SK-N-SH (cell line): Measurements from ENCODE around the gene STK4. TPM values are rescaled to one million over a fixed set of nuclear protein-coding genes. Genes with fewer than 3 reads are reported as not detected.

Experiments used
- CTCF ChIA-PET: fragments of 300-600, 350-600 bp; formaldehyde crosslinking; extraction: SDS; loops from one replicate; lab custom pipeline; 2021; lab: Yijun Ruan, JAX
- POLR2A ChIA-PET: fragments of 350-600 bp; sonication (Branson Sonifier 250); formaldehyde crosslinking; extraction: SDS; loops from one replicate; lab custom pipeline; 2020; ENCODE audit warnings: antibody characterized with exemption, inconsistent platforms; lab: Yijun Ruan, JAX
- DNase-seq: peaks from one replicate; pipeline ENCODE4 v3.0.0; 2012
- H2AFZ ChIP-seq: fragments of 200-600 bp; sonication (generic); 2 replicates; pipeline ENCODE4 v1.8.1; 2016; ENCODE audit warnings: antibody characterized with exemption, mild to moderate bottlenecking, low read depth
- H3F3A ChIP-seq: fragments of 200-600 bp; sonication (generic); replicated peaks from 2 replicates; pipeline ENCODE3; 2016; ENCODE audit warnings: antibody characterized with exemption, mild to moderate bottlenecking; ENCODE audit not compliant: insufficient read depth
- H3K27ac ChIP-seq, 2 experiments: fragments of 200-500 bp in 1 of 2; fragments of 200-600 bp in 1 of 2; sonication (Bioruptor generic) in 1 of 2; sonication (generic), shearing (Covaris generic) in 1 of 2; 2 replicates each; pipeline versions ENCODE4 v1.5.1 to v1.6.1; 2014 to 2016; ENCODE audit warnings: low read depth in 2 of 2, inconsistent platforms in 1 of 2, low read length in 1 of 2, mild to moderate bottlenecking in 1 of 2, mixed read lengths in 1 of 2
- H3K27me3 ChIP-seq: fragments of 200-600 bp; sonication (generic), shearing (Covaris generic); 2 replicates; pipeline ENCODE4 v1.6.1; 2016; ENCODE audit warnings: mixed run types; ENCODE audit not compliant: insufficient read depth
- H3K36me3 ChIP-seq, 2 experiments: fragments of 200-500 bp in 1 of 2; fragments of 200-600 bp in 1 of 2; sonication (Bioruptor generic) in 1 of 2; sonication (generic) in 1 of 2; replicated peaks in 1 of 2; 2 replicates each; pipeline versions ENCODE3 to v1.5.1; 2014 to 2016; ENCODE audit warnings: low read length in 1 of 2, mild to moderate bottlenecking in 1 of 2; ENCODE audit not compliant: insufficient read depth in 2 of 2, control insufficient read depth in 1 of 2
- H3K4me1 ChIP-seq, 2 experiments: fragments of 200-500 bp in 1 of 2; fragments of 200-600 bp in 1 of 2; sonication (Bioruptor generic) in 1 of 2; sonication (generic), shearing (Covaris generic) in 1 of 2; 2 replicates each; pipeline versions ENCODE4 v1.5.1 to v1.6.1; 2014 to 2016; ENCODE audit warnings: low read depth in 1 of 2, low read length in 1 of 2, mixed run types in 1 of 2; ENCODE audit not compliant: insufficient read depth in 2 of 2, control insufficient read depth in 1 of 2
- H3K4me2 ChIP-seq: fragments of 200-600 bp; sonication (generic), shearing (Covaris generic); 2 replicates; pipeline ENCODE4 v1.6.1; 2017; ENCODE audit warnings: mixed run types
- H3K4me3 ChIP-seq, 2 experiments: fragments of 200-500 bp in 1 of 2; fragments of 200-600 bp in 1 of 2; sonication (Bioruptor generic) in 1 of 2; sonication (generic), shearing (Covaris generic) in 1 of 2; 2 replicates each; pipeline versions ENCODE4 v1.5.1 to v1.8.1; 2014 to 2016; ENCODE audit warnings: low read depth in 2 of 2, inconsistent platforms in 1 of 2, low read length in 1 of 2, mild to moderate bottlenecking in 1 of 2, mixed read lengths in 1 of 2, moderate library complexity in 1 of 2
- H3K79me2 ChIP-seq: fragments of 200-600 bp; sonication (generic); 2 replicates; pipeline ENCODE4 v1.8.1; 2017; ENCODE audit warnings: mild to moderate bottlenecking; ENCODE audit not compliant: insufficient read depth
- H3K9ac ChIP-seq: fragments of 200-600 bp; sonication (generic); 2 replicates; pipeline ENCODE4 v1.6.1; 2017; ENCODE audit warnings: mixed run types
- H3K9me2 ChIP-seq: fragments of 200-600 bp; sonication (generic); 2 replicates; pipeline ENCODE4 v1.6.1; 2017; ENCODE audit warnings: mixed run types
- H3K9me3 ChIP-seq: fragments of 200-600 bp; sonication (generic); 2 replicates; pipeline ENCODE4 v1.6.1; 2017; ENCODE audit warnings: mixed run types, mild to moderate bottlenecking, moderate library complexity
- H4K20me1 ChIP-seq: fragments of 200-600 bp; sonication (generic); 2 replicates; pipeline ENCODE4 v1.6.1; 2017; ENCODE audit warnings: mild to moderate bottlenecking, mixed run types; ENCODE audit not compliant: insufficient read depth
- EZH2phosphoT487 ChIP-seq: fragments of 200-600 bp; sonication (generic); IDR thresholded peaks from 2 replicates; pipeline ENCODE4 v1.6.1; 2017; ENCODE audit warnings: low read depth, mixed run types, mild to moderate bottlenecking, antibody characterized with exemption, moderate library complexity, borderline replicate concordance
- FOSL2 ChIP-seq: IDR thresholded peaks from 2 replicates; pipeline ENCODE4 v1.4.0; 2012; ENCODE audit warnings: low read depth, mild to moderate bottlenecking, moderate library complexity, borderline replicate concordance
- FOXM1 ChIP-seq: IDR thresholded peaks from 2 replicates; pipeline ENCODE4 v1.4.0; 2012; ENCODE audit warnings: low read depth, mild to moderate bottlenecking
- GABPA ChIP-seq: IDR thresholded peaks from 2 replicates; pipeline ENCODE4 v1.4.0; 2012; ENCODE audit warnings: low read depth, mild to moderate bottlenecking
- GATA2 ChIP-seq: sonication (generic); formaldehyde crosslinking; IDR thresholded peaks from 2 replicates; pipeline ENCODE4 v1.5.0; 2020; ENCODE audit warnings: mild to moderate bottlenecking, missing genetic modification reagents
- JUND ChIP-seq: IDR thresholded peaks from 2 replicates; pipeline ENCODE4 v1.4.0; 2012
- MXI1 ChIP-seq: IDR thresholded peaks from 2 replicates; pipeline ENCODE4 v1.6.1; 2012; ENCODE audit warnings: mild to moderate bottlenecking, low read depth, low read length, improper control_type of control experiment
- NFIC ChIP-seq: IDR thresholded peaks from 2 replicates; pipeline ENCODE4 v1.4.0; 2012; ENCODE audit warnings: borderline replicate concordance
- NRF1 ChIP-seq: IDR thresholded peaks from 2 replicates; pipeline ENCODE4 v1.6.1; 2012; ENCODE audit warnings: low read depth, mild to moderate bottlenecking, low read length
- POLR2AphosphoS5 ChIP-seq: IDR thresholded peaks from 2 replicates; pipeline ENCODE4 v1.6.1; 2012; ENCODE audit warnings: low read depth, low read length
- RAD21 ChIP-seq: IDR thresholded peaks from 2 replicates; pipeline ENCODE4 v1.6.1; 2012; ENCODE audit warnings: mild to moderate bottlenecking, low read length
- RCOR1 ChIP-seq: fragments of 150-350 bp; IDR thresholded peaks from 2 replicates; pipeline ENCODE4 v1.6.1; 2017; ENCODE audit warnings: antibody characterized with exemption, low read length
- RXRA ChIP-seq: IDR thresholded peaks from 2 replicates; pipeline ENCODE4 v1.4.0; 2012; ENCODE audit warnings: low read depth, mild to moderate bottlenecking, borderline replicate concordance
- SMC3 ChIP-seq: IDR thresholded peaks from 2 replicates; pipeline ENCODE4 v1.6.1; 2012; ENCODE audit warnings: low read depth, low read length, improper control_type of control experiment
- TEAD4 ChIP-seq: IDR thresholded peaks from 2 replicates; pipeline ENCODE4 v1.4.0; 2012; ENCODE audit warnings: mild to moderate bottlenecking, borderline replicate concordance; ENCODE audit not compliant: insufficient read depth
- YY1 ChIP-seq: IDR thresholded peaks from 2 replicates; pipeline ENCODE4 v1.4.0; 2012; ENCODE audit warnings: low read depth, mild to moderate bottlenecking
- WGBS: methylation state at CpG from one replicate; pipeline ENCODE4 v1.1.6; 2017; ENCODE audit warnings: low lambda C conversion rate; 5-methylcytosine and 5-hydroxymethylcytosine counted together
- polyA plus RNA-seq, 3 experiments: library from polyadenylated mRNA; depleted of rRNA; stranded (reverse); fragments of >200 nt; gene quantifications; 2 replicates each; pipeline ENCODE4 v1.2.3, GENCODE V29; 2012
- TF ChIP-seq, protein P1 (sequence below): fragments of 150-350 bp; IDR thresholded peaks from 2 replicates; pipeline ENCODE4 v1.6.1; 2016; ENCODE audit warnings: mild to moderate bottlenecking, low read depth, low read length
- TF ChIP-seq, protein P2 (sequence below): fragments of 200-600 bp; sonication (generic); IDR thresholded peaks from 2 replicates; pipeline ENCODE4 v1.6.1; 2017; ENCODE audit warnings: antibody characterized with exemption, mild to moderate bottlenecking, moderate library complexity
- TF ChIP-seq, protein P3 (sequence below): IDR thresholded peaks from 2 replicates; pipeline ENCODE4 v1.4.0; 2012; ENCODE audit warnings: low read depth, borderline replicate concordance
- TF ChIP-seq, protein P4 (sequence below): IDR thresholded peaks from 2 replicates; pipeline ENCODE4 v1.4.0; 2012; ENCODE audit warnings: low read depth, borderline replicate concordance

The STK4 gene
- polyA plus RNA-seq, 1 of the 3 experiments (the other 2 are of a cell fraction), result 11.4 TPM

DNA sequence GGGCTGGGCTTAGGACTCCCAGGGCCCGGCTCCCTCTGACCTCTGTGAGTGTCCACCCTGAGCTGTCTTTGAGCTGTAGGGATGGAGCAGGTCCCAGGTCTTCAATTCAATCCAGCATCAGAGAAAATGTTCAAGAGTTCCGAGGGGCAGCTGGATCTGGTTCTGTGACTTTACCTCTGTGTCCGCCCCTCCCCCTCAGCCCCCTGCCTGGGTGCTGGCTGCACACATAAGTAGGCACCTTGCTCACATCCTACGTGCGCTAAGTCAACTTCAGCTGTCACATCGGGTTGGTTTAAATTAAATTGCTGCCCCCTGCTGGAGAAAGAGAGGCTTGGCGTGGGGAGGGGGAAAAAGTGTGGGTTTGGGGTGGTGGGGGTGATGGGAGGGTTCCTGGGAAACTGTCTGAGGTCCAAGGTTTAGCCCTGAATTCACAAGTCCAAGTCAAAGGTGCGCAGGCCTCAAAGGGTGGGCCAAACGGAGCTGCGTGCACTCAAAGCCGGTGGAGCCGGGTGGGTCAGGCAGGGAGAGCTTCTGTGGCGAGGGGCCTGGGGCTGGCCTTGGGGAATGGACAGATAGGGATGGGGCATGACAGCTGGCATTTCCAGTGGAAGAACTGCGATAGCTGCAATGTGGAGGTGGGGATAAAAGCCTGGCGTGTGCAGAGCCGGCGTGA is 145.6 kb downstream of the STK4 start:
- 62% methylated on average over 17 of the region's 17 CpGs for WGBS
- Histone ChIP-seq H3K79me2 (no peaks in the 10 kb centered on the region), H3K9me2 (no peaks in the 10 kb centered on the region), H3K27me3 (no peaks in the 10 kb centered on the region), H3K4me2 (no peak overlapping the region), H2AFZ (no peak overlapping the region), H3K9ac (no peak overlapping the region), H3K36me3 (no peaks in the 10 kb centered on the region), H3K27ac (no peak overlapping the region), H3K4me1 (no peaks in the 10 kb centered on the region), H3F3A (no peaks in the 10 kb centered on the region), H4K20me1 (no peaks in the 10 kb centered on the region), H3K4me3 (no peak overlapping the region; a peak in 1 of 4 replicates), H3K9me3 (no peaks in the 10 kb centered on the region)
- TF ChIP-seq, protein P1, sequence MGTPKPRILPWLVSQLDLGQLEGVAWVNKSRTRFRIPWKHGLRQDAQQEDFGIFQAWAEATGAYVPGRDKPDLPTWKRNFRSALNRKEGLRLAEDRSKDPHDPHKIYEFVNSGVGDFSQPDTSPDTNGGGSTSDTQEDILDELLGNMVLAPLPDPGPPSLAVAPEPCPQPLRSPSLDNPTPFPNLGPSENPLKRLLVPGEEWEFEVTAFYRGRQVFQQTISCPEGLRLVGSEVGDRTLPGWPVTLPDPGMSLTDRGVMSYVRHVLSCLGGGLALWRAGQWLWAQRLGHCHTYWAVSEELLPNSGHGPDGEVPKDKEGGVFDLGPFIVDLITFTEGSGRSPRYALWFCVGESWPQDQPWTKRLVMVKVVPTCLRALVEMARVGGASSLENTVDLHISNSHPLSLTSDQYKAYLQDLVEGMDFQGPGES, result no peak
- TF ChIP-seq NRF1 (no peak), NFIC (no peak), RCOR1 (no peak), JUND (no peak), SMC3 (peak; percentile 43; the same call in 1 of the 2 replicates), POLR2AphosphoS5 (no peak), YY1 (no peak), FOXM1 (no peak), GATA2 (CRISPR knock-in tag) (no peak), GABPA (no peak), FOSL2 (no peak), RXRA (no peak), RAD21 (peak; percentile 33; the same call in 1 of the 2 replicates), TEAD4 (no peak), MXI1 (no peak), EZH2phosphoT487 (no peak)
- TF ChIP-seq, protein P2, sequence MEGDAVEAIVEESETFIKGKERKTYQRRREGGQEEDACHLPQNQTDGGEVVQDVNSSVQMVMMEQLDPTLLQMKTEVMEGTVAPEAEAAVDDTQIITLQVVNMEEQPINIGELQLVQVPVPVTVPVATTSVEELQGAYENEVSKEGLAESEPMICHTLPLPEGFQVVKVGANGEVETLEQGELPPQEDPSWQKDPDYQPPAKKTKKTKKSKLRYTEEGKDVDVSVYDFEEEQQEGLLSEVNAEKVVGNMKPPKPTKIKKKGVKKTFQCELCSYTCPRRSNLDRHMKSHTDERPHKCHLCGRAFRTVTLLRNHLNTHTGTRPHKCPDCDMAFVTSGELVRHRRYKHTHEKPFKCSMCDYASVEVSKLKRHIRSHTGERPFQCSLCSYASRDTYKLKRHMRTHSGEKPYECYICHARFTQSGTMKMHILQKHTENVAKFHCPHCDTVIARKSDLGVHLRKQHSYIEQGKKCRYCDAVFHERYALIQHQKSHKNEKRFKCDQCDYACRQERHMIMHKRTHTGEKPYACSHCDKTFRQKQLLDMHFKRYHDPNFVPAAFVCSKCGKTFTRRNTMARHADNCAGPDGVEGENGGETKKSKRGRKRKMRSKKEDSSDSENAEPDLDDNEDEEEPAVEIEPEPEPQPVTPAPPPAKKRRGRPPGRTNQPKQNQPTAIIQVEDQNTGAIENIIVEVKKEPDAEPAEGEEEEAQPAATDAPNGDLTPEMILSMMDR, result peak; percentile 71
- TF ChIP-seq, protein P3, sequence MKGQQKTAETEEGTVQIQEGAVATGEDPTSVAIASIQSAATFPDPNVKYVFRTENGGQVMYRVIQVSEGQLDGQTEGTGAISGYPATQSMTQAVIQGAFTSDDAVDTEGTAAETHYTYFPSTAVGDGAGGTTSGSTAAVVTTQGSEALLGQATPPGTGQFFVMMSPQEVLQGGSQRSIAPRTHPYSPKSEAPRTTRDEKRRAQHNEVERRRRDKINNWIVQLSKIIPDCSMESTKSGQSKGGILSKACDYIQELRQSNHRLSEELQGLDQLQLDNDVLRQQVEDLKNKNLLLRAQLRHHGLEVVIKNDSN, result no peak
- TF ChIP-seq, protein P4, sequence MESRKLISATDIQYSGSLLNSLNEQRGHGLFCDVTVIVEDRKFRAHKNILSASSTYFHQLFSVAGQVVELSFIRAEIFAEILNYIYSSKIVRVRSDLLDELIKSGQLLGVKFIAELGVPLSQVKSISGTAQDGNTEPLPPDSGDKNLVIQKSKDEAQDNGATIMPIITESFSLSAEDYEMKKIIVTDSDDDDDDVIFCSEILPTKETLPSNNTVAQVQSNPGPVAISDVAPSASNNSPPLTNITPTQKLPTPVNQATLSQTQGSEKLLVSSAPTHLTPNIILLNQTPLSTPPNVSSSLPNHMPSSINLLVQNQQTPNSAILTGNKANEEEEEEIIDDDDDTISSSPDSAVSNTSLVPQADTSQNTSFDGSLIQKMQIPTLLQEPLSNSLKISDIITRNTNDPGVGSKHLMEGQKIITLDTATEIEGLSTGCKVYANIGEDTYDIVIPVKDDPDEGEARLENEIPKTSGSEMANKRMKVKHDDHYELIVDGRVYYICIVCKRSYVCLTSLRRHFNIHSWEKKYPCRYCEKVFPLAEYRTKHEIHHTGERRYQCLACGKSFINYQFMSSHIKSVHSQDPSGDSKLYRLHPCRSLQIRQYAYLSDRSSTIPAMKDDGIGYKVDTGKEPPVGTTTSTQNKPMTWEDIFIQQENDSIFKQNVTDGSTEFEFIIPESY, result no peak
- peak; percentile 59 for DNase-seq
- CTCF ChIA-PET, result interaction anchor here (0.6 to 13.3 kb wide), 23 partner anchors 8 to 245 kb away, joined by 3 to 158 read pairs (median 5); no protein-coding TSS in a partner anchor
- POLR2A ChIA-PET, result no interaction called here
